Thyroid gland (tissue), 4 donors: Measurements from ENCODE around the gene RPS6KA5.

ENCODE experiments used
- CTCF ChIP-seq, 6 experiments: fragments of 200-600 bp in 3 of 6; fragments of 450-650 bp in 3 of 6; sonication (generic) in 3 of 6; IDR thresholded peaks; one replicate each; pipeline ENCODE4 v1.5.1; 2016 to 2019; ENCODE audit warnings: antibody characterized with exemption in 6 of 6, mild to moderate bottlenecking in 2 of 6, inconsistent platforms in 1 of 6, moderate library complexity in 1 of 6
- POLR2A ChIP-seq, 2 donors: fragments of 450-650 bp; IDR thresholded peaks; one replicate each; pipeline ENCODE4 v1.6.1; 2017; ENCODE audit warnings: antibody characterized with exemption in 2 of 2, mild to moderate bottlenecking in 2 of 2, moderate library complexity in 1 of 2

DNA sequence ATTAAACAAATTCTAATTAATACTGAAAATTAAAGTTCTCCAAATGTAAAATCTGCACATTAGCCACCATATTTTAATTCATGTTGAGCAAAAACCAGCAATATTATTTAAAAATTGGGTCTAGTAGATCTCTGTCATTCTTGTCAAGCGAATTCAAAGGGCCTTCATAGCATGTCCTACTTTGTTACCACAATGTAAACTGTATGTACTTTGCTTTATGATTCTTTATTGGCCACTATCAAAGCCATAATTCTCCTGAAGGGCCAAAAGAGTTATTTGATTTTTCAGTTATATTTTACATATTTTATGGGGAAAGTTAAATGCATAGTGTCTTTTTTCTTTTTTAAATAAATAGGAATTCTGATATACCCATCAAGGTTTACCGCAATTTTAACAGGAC, 117.9 kb downstream of the RPS6KA5 start:
- TF ChIP-seq CTCF (IDR thresholded peaks at IDR 0.05) (no peak), POLR2A (IDR thresholded peaks at IDR 0.05) (no peak)
